Neural progenitor cell (in vitro differentiated cells): ENCODE results near the gene MAF. TPM values are rescaled to one million over a fixed set of nuclear protein-coding genes. Genes with fewer than 3 reads are reported as not detected.

Experiments used
- DNase-seq: peaks from one replicate; pipeline ENCODE4 v3.0.0-alpha.2; 2016; ENCODE audit warnings: low spot score
- H2AFZ ChIP-seq: fragments of 200-600 bp; sonication (generic); replicated peaks from 2 replicates; pipeline ENCODE4 v1.6.1; 2016; ENCODE audit warnings: antibody characterized with exemption
- H3F3A ChIP-seq: fragments of 200-600 bp; sonication (generic); 2 replicates; pipeline ENCODE4 v1.6.1; 2016; ENCODE audit warnings: antibody characterized with exemption, low read depth
- H3K27ac ChIP-seq: fragments of 200-600 bp; sonication (generic); 2 replicates; pipeline ENCODE4 v1.5.1; 2016; ENCODE audit warnings: mild to moderate bottlenecking
- H3K27me3 ChIP-seq: fragments of 200-600 bp; sonication (generic); 2 replicates; pipeline ENCODE4 v1.6.1; 2016; ENCODE audit warnings: mild to moderate bottlenecking, moderate library complexity
- H3K36me3 ChIP-seq: fragments of 200-600 bp; sonication (generic); 2 replicates; pipeline ENCODE4 v1.5.1; 2016
- H3K4me1 ChIP-seq: fragments of 200-600 bp; sonication (generic); 2 replicates; pipeline ENCODE4 v1.6.1; 2016; ENCODE audit warnings: mixed run types
- H3K4me2 ChIP-seq: fragments of 200-600 bp; sonication (generic); 2 replicates; pipeline ENCODE4 v1.6.1; 2016
- H3K4me3 ChIP-seq: fragments of 200-600 bp; sonication (generic); 2 replicates; pipeline ENCODE4 v1.5.1; 2016
- H3K79me2 ChIP-seq: fragments of 200-600 bp; sonication (generic); 2 replicates; pipeline ENCODE4 v1.6.1; 2016; ENCODE audit warnings: low read depth
- H3K9ac ChIP-seq: fragments of 200-600 bp; sonication (generic); 2 replicates; pipeline ENCODE4 v1.6.1; 2016
- H3K9me3 ChIP-seq: fragments of 200-600 bp; sonication (generic); 2 replicates; pipeline ENCODE4 v1.5.1; 2016; ENCODE audit warnings: low read depth
- H4K20me1 ChIP-seq: fragments of 200-600 bp; sonication (generic); 2 replicates; pipeline ENCODE4 v1.6.1; 2016; ENCODE audit warnings: low read depth
- H3K27ac Mint-ChIP-seq: 3 replicates; pipeline ENCODE4 v1.8.0; 2021; ENCODE audit warnings: mixed read lengths
- H3K27me3 Mint-ChIP-seq: 2 replicates; pipeline ENCODE4 v1.8.0; 2022; ENCODE audit warnings: low read depth, mild to moderate bottlenecking, inconsistent platforms, moderate library complexity, mixed read lengths; ENCODE audit not compliant: insufficient read depth
- H3K36me3 Mint-ChIP-seq: 3 replicates; pipeline ENCODE4 v1.8.0; 2021; ENCODE audit warnings: mixed read lengths
- H3K4me1 Mint-ChIP-seq: 3 replicates; pipeline ENCODE4 v1.8.0; 2021; ENCODE audit warnings: mixed read lengths
- H3K4me3 Mint-ChIP-seq: 3 replicates; pipeline ENCODE4 v1.8.0; 2021; ENCODE audit warnings: mild to moderate bottlenecking, moderate library complexity, mixed read lengths
- H3K9me3 Mint-ChIP-seq: 3 replicates; pipeline ENCODE4 v1.8.0; 2020; ENCODE audit warnings: mixed read lengths
- CTCF ChIP-seq: fragments of 200-600 bp; sonication (generic); IDR thresholded peaks from 2 replicates; pipeline ENCODE4 v1.5.1; 2017; ENCODE audit warnings: antibody characterized with exemption, mild to moderate bottlenecking
- EZH2 ChIP-seq: fragments of 200-600 bp; sonication (generic); IDR thresholded peaks from 2 replicates; pipeline ENCODE4 v1.6.1; 2017; ENCODE audit warnings: antibody characterized with exemption, mild to moderate bottlenecking, moderate library complexity
- EZH2phosphoT487 ChIP-seq: fragments of 200-600 bp; sonication (generic); IDR thresholded peaks from 2 replicates; pipeline ENCODE4 v1.6.1; 2017; ENCODE audit warnings: antibody characterized with exemption
- total RNA-seq: library from RNA; depleted of rRNA; stranded (reverse); fragments of >200 nt; gene quantifications from 2 replicates; pipeline ENCODE4 v1.2.3, GENCODE V29; 2015; ENCODE audit warnings: low replicate concordance

The MAF gene
- total RNA-seq, 1 donor from 2014 or later, result 10.8 TPM

DNA sequence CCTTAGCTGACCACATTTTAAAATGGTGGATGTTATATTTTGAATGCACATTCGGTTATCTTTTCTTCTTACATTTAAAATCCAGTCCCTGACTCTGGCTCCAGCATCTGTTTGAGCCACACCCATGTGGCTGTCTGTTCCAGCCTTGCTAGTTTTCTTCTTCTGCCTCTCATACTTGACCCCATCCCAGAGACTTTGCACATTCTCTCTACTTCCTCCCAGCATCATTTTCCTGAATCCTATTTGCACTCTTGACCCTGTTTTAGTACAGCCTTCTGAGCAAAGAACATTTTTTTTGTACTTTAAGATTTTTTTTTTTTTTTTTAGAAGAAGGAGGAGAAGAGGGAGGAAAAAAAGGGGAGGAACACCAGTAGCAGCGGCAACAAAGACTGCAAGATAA, 23.3 kb upstream of the MAF start:
- DNase-seq, result no peak
- TF ChIP-seq EZH2, result no peak
- no peak for TF ChIP-seq CTCF
- TF ChIP-seq EZH2phosphoT487, result no peak
- Mint-ChIP-seq H3K27me3 (peaks cover 2% of the 10 kb centered on the region), H3K4me1 (no peaks in the 10 kb centered on the region), H3K4me3 (no peak overlapping the region), H3K27ac (no peak overlapping the region), H3K9me3 (peaks cover 4% of the 10 kb centered on the region), H3K36me3 (no peaks in the 10 kb centered on the region)
- Histone ChIP-seq H3K4me1 (no peaks in the 10 kb centered on the region), H3K4me3 (no peak overlapping the region), H2AFZ (no peak overlapping the region), H3K9ac (no peak overlapping the region), H3K36me3 (no peaks in the 10 kb centered on the region), H3K9me3 (no peaks in the 10 kb centered on the region), H3K27ac (no peak overlapping the region), H3K27me3 (no peaks in the 10 kb centered on the region), H3F3A (no peaks in the 10 kb centered on the region), H3K4me2 (no peak overlapping the region), H4K20me1 (no peaks in the 10 kb centered on the region), H3K79me2 (no peaks in the 10 kb centered on the region)

DNA sequence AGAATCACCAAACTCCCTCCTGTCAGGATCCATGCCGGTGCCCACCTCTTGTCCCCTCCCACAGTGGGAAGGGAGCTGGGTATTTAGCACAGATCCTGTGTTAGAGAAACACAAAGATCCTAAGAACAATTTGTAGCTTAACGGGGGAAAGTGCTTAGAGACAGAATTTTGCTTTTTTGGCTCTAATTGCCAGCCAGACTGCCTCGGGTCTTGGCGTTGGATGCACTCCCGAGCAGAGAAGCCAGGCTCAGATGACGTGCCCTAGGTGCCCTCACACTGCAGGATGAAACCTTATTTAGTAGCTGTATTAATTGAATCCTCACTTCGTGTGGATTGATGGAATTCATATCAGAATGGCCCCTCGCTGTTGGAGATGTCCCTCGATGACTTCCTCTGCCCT, 22.5 kb upstream of the MAF start:
- Histone ChIP-seq H3K4me3 (no peak overlapping the region), H3K79me2 (no peaks in the 10 kb centered on the region), H3K4me1 (no peaks in the 10 kb centered on the region), H3K4me2 (no peak overlapping the region), H3F3A (no peaks in the 10 kb centered on the region), H4K20me1 (no peaks in the 10 kb centered on the region), H2AFZ (no peak overlapping the region), H3K36me3 (no peaks in the 10 kb centered on the region), H3K27me3 (no peaks in the 10 kb centered on the region), H3K9me3 (no peaks in the 10 kb centered on the region), H3K27ac (no peak overlapping the region), H3K9ac (no peak overlapping the region)
- peaks cover 4% of the 10 kb centered on the region for H3K9me3 Mint-ChIP-seq
- no peak overlapping the region for H3K27ac Mint-ChIP-seq
- TF ChIP-seq CTCF, result no peak
- no peak for TF ChIP-seq EZH2
- TF ChIP-seq EZH2phosphoT487, result no peak
- no peak overlapping the region for H3K4me3 Mint-ChIP-seq
- H3K27me3 Mint-ChIP-seq, result peaks cover 2% of the 10 kb centered on the region
- no peaks in the 10 kb centered on the region for H3K36me3 Mint-ChIP-seq
- no peaks in the 10 kb centered on the region for H3K4me1 Mint-ChIP-seq
- DNase-seq, result no peak

DNA sequence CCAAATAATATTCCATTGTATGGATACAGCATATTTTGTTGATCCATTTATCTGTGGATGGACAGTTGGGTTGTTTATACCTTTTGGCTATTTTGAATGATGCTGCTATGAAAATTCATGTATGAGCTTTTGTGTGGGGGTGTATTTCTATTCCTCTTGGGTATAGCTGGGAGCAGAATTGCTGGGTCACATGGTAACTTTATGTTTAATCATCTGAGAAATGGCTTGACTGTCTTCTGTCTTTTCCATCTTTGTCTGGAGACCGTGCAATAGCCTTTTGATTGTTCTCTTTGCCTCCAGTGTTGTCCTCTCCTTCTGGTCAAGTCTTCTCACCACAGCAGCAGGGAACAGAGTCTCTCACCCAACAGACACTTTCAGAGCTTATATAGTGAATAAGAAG, 20.5 kb upstream of the MAF start:
- H3K4me2 ChIP-seq, result no peak overlapping the region
- Mint-ChIP-seq H3K27ac (no peak overlapping the region), H3K27me3 (peaks cover 2% of the 10 kb centered on the region), H3K4me3 (no peak overlapping the region), H3K4me1 (no peaks in the 10 kb centered on the region), H3K36me3 (no peaks in the 10 kb centered on the region), H3K9me3 (peaks cover 4% of the 10 kb centered on the region)
- H3K79me2 ChIP-seq, result no peaks in the 10 kb centered on the region
- H3F3A ChIP-seq, result no peaks in the 10 kb centered on the region
- no peak overlapping the region for H3K27ac ChIP-seq
- H3K36me3 ChIP-seq, result no peaks in the 10 kb centered on the region
- H3K4me1 ChIP-seq, result no peaks in the 10 kb centered on the region
- H2AFZ ChIP-seq, result no peak overlapping the region
- H3K27me3 ChIP-seq, result no peaks in the 10 kb centered on the region
- no peaks in the 10 kb centered on the region for H4K20me1 ChIP-seq
- no peak for DNase-seq
- no peak overlapping the region for H3K4me3 ChIP-seq
- no peak overlapping the region for H3K9ac ChIP-seq
- no peak for TF ChIP-seq CTCF
- TF ChIP-seq EZH2, result no peak
- no peak for TF ChIP-seq EZH2phosphoT487
- no peaks in the 10 kb centered on the region for H3K9me3 ChIP-seq

- H3K27me3 ChIP-seq, result no peaks in the 10 kb centered on the region
- H3K4me3 ChIP-seq, result no peak overlapping the region
- H3K9me3 Mint-ChIP-seq, result peaks cover 4% of the 10 kb centered on the region
- no peak overlapping the region for H3K4me3 Mint-ChIP-seq
- H3F3A ChIP-seq, result no peaks in the 10 kb centered on the region
- H3K27ac Mint-ChIP-seq, result no peak overlapping the region
- TF ChIP-seq EZH2phosphoT487, result no peak
- no peak for TF ChIP-seq EZH2
- TF ChIP-seq CTCF, result no peak
- H3K27ac ChIP-seq, result no peak overlapping the region
- no peaks in the 10 kb centered on the region for H3K4me1 ChIP-seq
- no peaks in the 10 kb centered on the region for H3K9me3 ChIP-seq
- H3K79me2 ChIP-seq, result no peaks in the 10 kb centered on the region
- DNase-seq, result no peak
- no peak overlapping the region for H3K4me2 ChIP-seq
- H2AFZ ChIP-seq, result no peak overlapping the region
- H3K27me3 Mint-ChIP-seq, result peaks cover 2% of the 10 kb centered on the region
- no peaks in the 10 kb centered on the region for H3K36me3 ChIP-seq
- H3K36me3 Mint-ChIP-seq, result no peaks in the 10 kb centered on the region
- no peak overlapping the region for H3K9ac ChIP-seq
- H4K20me1 ChIP-seq, result no peaks in the 10 kb centered on the region
- H3K4me1 Mint-ChIP-seq, result no peaks in the 10 kb centered on the region
Observed at GRCh38 chr16:79618692-79619050, 18.1 kb upstream of the MAF start.
